GM18858 (cell line): ENCODE results near the gene IL4R.
"Not testable (repeated sequence)": the region's sequence is repeated elsewhere in the genome, so short reads cannot be mapped to it uniquely, and the experiment has no call there.

Experiments
- ATAC-seq: cut with Tn5 transposase; IDR thresholded peaks from one replicate; pipeline ENCODE4 v1.9.1; 2021; ENCODE audit not compliant: unreplicated experiment

IL4R gene

GRCh38 chr16:27377666-27378485 lies 64.1 kb downstream of the IL4R start:
- no peak for ATAC-seq

GRCh38 chr16:27378871-27379481 lies 65.2 kb downstream of the IL4R start:
- ATAC-seq, result no peak

DNA sequence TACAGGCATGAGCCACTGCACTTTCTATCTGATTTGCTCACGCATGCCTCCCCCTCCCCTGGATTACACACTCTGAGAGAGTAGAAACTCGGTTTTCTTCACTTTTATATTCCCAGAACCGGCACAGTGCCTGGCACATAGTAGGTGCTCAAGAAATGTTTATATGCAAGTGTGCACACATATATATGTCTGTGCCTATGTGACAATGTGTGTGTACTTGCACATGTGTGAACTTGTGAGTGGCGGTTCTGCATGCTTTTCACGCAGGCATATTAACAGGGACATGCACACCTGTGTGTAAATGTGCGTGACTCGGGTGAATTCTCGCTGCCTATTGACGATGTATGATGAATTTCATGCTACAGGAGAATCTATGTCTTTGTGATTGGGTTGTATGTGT lies 66.1 kb downstream of the IL4R start:
- ATAC-seq, result no peak

- no peak for ATAC-seq
Observed at GRCh38 chr16:27381236-27381635, 67.5 kb downstream of the IL4R start.

GRCh38 chr16:27381974-27382855 lies 68.4 kb downstream of the IL4R start:
- ATAC-seq, result no peak

GRCh38 chr16:27383556-27384243 lies 69.9 kb downstream of the IL4R start:
- no peak for ATAC-seq

GRCh38 chr16:27384425-27384824 lies 70.7 kb downstream of the IL4R start:
- ATAC-seq, result no peak

DNA sequence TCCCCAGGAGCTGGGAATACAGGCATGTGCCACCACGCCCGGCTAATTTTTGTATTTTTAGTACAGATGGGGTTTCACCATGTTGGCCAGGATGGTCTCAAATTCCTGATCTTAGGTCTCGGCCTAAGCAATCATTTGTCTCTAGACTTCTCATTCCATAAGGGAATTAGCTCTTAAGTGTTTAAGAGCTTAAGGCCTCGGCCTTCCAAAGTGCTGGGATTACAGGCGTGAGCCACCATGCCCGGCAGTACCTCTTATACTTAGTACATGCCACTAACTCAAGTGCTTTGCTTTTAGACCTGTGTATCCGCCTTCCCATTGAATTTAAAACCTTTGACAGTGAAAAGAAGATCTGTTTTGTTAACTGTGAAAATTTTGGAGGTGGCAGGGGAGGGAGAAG lies 71.6 kb downstream of the IL4R start:
- no peak for ATAC-seq

DNA sequence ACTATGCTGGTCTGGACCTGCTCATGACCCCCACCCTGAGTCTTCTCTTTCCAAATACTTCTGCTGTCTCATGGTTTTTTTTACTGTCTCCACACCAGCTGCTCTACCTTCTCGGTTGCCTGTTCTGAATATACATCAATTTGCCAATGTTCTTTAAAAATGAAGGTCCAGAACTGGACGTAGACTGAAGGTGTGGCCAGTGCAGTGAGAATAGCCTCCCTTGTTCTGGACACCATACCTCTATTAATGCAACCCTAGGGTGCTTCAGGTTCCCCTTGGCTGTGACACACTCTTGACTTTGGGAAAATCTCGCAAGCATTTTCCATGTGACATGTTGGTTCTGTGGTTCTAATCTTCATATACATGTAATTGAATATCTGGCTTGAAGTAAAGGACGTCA lies 72.9 kb downstream of the IL4R start:
- no peak for ATAC-seq

DNA sequence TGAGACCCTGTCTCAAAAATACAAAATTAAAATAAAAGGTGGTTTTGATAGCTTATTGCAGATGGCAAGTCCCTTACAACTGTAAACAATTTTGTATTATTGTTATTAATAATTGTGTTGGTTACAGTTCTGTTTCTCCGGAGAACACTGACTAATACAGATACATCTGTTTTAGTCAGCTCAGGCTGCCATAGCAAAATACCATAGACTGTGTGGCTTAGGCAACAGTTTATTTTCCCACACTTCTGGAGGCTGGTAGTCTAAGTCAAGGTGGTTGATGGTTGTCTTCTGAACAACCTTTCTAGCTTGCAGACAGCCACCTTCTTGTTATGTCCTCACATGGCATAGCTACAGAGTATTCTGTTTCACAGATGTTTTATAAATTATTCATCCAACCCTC lies 74.0 kb downstream of the IL4R start:
- peak; percentile 78 for ATAC-seq

GRCh38 chr16:27389272-27389961 lies 75.6 kb downstream of the IL4R start:
- no peak for ATAC-seq

GRCh38 chr16:27390151-27390550 lies 76.4 kb downstream of the IL4R start:
- no peak for ATAC-seq

DNA sequence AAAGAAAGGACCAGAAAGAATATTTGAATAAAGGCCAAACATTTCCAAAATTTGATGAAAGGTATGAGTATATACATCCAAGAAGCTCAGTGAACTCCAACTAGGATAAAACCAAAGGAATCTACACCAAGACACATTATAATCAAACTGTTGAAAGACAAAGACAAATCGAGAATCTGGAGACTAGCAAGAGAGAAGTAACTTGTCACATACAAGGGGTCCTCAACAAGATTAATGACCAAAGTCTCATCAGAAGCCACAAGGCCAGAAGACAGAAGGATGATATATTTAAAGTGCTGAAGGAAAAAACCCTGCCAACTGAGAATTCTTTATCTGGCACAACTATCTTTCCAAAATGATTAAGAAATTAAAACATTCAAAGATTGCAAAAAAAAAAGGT lies 78.9 kb downstream of the IL4R start:
- no peak for ATAC-seq

DNA sequence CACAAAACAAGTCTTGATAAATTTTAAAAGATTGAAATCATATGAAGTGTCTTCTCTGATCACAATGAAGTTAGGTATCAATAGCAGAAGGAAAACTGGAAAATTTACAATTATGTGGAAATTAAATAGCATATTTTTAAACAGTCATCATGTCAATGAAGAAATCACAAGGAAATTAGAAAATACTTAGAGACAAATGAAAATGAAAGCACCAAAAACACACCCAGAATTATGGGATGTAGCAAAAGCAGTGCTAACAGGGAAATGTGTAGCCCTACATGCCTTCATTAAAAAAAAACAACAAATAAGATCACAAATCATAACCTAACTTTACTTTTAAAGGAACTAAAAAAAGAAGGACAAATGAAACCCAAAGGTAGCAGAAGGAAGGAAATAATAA lies 80.7 kb downstream of the IL4R start:
- ATAC-seq, result no peak

DNA sequence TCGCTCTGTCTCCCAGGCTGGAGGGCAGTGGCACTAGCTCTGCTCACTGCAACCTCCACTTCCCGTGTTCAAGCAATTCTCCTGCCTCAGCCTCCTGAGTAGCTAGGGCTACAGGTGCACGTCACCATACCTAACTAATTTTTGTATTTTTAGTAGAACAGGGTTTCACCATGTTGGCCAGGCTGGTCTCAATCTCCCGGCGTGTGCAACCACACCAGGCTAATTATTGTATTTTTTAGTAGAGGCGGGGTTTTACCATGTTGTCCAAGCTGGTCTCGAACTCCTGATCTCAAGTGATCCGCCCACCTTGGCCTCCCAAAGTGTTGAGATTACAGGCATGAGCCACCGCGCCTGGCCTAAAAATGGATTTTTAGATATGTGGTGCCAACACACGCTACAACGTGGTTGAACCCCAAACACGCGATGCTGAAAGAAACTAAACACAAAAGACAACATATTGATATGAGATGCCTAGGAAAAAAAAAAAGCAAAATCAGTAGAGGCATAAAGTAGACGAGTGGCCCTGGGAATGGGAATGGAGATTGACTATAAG lies 84.6 kb downstream of the IL4R start:
- ATAC-seq, result not testable (repeated sequence)

DNA sequence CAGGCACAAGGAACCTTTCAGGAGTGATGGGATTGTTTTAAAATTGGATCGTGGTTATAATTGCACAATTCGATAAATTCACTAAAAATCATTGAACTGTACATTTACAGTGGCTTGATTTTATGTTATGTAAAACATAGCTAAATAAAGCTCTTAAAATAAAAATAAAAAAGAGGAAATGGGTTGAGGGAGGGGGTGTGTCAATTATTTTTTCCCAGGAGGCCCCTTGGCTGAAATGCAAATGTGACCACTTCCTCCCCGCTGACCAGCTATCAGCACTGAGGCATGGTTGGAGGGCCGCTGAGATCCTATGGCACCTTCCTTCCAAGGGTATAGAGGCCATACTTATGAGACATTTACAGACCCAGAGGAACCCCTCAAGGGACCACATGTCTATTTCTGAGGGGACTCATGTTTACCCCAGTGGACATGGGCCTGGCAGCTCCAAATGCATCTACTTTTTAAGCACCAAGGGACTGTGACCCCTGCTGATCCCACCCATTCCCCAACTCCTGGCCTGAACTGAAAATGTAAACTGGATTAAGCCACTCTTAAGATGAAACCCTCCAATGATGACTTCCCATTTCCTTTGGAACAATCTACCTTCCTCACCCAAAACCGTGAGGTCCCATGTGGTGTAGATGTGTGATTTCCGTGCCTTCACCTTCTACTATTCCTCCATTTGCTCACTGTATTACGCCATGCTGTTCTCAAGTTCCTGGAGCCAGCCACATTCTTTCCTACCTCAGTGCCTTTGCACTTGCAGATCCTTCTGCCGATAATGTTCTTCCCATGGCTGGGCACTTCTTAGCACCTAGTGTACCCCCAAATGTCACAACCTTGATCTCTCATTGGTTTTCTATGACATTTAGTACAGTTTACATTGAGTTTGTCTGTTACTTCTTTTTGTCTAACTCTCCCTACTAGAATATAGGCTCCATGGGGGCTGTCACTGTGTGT lies 85.4 kb downstream of the IL4R start:
- no peak for ATAC-seq

DNA sequence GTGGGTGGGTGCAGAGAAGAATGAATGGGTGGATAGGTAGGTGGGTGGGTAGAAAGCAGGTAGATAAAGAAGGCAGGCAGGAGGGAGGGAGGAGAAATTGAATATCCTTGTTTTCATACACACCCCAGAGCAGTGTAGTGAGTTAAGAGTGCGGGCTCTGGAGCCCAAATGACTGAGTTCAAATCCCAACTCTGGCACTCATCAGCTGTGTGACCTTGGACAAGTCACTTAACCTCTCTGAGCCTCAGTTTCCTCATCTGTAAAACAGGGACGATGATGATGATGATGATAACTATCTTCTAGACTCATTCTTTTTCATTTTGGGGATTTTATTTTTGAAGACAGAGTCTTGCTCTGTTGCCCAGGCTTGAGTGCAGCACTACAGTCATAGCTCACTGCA lies 86.2 kb downstream of the IL4R start:
- ATAC-seq, result no peak

- no peak for ATAC-seq
Observed at GRCh38 chr16:27400751-27401620, 87.2 kb downstream of the IL4R start.
